ACC112 (cell line): ENCODE results near the gene TRIO.

ENCODE experiments used
- H2AFZ ChIP-seq: fragments of 200-600 bp; sonication (generic); one replicate; pipeline ENCODE4 v1.6.0; 2017; ENCODE audit warnings: antibody characterized with exemption, low read length; ENCODE audit not compliant: unreplicated experiment
- H3K27ac ChIP-seq: fragments of 200-600 bp; sonication (generic); 2 replicates; pipeline ENCODE4 v1.5.1; 2014; ENCODE audit warnings: low read depth, mild to moderate bottlenecking, antibody characterized with exemption, low read length, moderate library complexity
- H3K27me3 ChIP-seq: fragments of 200-600 bp; sonication (generic); 2 replicates; pipeline ENCODE4 v1.6.1; 2014; ENCODE audit warnings: mild to moderate bottlenecking, antibody characterized with exemption, low read length, moderate library complexity, mixed read lengths; ENCODE audit not compliant: insufficient read depth
- H3K36me3 ChIP-seq: fragments of 200-600 bp; sonication (generic); 2 replicates; pipeline ENCODE4 v1.6.1; 2016; ENCODE audit warnings: mild to moderate bottlenecking, antibody characterized with exemption, low read length, moderate library complexity, mixed read lengths; ENCODE audit not compliant: insufficient read depth
- H3K4me1 ChIP-seq: fragments of 200-600 bp; sonication (generic); one replicate; pipeline ENCODE4 v1.6.1; 2016; ENCODE audit warnings: low read length, mixed read lengths; ENCODE audit not compliant: insufficient read depth, unreplicated experiment, control insufficient read depth
- H3K4me3 ChIP-seq: fragments of 200-600 bp; sonication (generic); 2 replicates; pipeline ENCODE4 v1.5.1; 2014; ENCODE audit warnings: mild to moderate bottlenecking, low read depth, low read length
- H3K79me2 ChIP-seq: fragments of 200-600 bp; sonication (generic); one replicate; pipeline ENCODE4 v1.6.0; 2016; ENCODE audit warnings: low read length; ENCODE audit not compliant: control insufficient read depth, unreplicated experiment, insufficient read depth

Gene TRIO

GRCh38 chr5:14123551-14123950, 19.6 kb upstream of the TRIO start:
- Histone ChIP-seq H3K36me3 (no peaks in the 10 kb centered on the region), H3K27me3 (no peaks in the 10 kb centered on the region), H3K4me3 (no peak overlapping the region), H3K27ac (no peak overlapping the region), H3K4me1 (no peaks in the 10 kb centered on the region), H3K79me2 (no peaks in the 10 kb centered on the region), H2AFZ (no peak overlapping the region)

- no peaks in the 10 kb centered on the region for H3K4me1 ChIP-seq
- H3K36me3 ChIP-seq = no peaks in the 10 kb centered on the region
- H3K27ac ChIP-seq = no peak overlapping the region
- no peaks in the 10 kb centered on the region for H3K27me3 ChIP-seq
- no peak overlapping the region for H3K4me3 ChIP-seq
- H2AFZ ChIP-seq = no peak overlapping the region
- H3K79me2 ChIP-seq = no peaks in the 10 kb centered on the region
Observed at GRCh38 chr5:14123974-14124482, 19.1 kb upstream of the TRIO start.

DNA sequence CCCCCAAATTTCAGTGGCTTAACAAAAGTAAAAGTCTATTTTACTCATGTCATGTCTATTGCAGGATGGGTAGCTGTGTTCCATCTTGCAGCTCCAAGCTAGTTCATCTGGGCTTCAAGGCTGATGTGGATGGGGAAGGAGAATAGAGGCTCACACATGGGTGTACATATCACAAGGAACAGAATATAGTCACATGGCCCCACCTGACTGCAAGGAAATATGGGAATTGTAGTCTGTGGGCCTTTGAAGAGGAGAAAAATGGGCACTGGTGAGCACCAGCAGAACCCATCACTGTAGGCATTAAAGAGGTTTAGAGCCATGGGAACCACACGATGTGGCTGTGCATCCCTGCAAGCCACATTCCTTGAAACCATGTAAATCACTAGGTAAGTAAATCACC, 17.9 kb upstream of the TRIO start:
- H3K4me1 ChIP-seq = no peaks in the 10 kb centered on the region
- no peak overlapping the region for H2AFZ ChIP-seq
- no peak overlapping the region for H3K27ac ChIP-seq
- H3K4me3 ChIP-seq = no peak overlapping the region
- H3K79me2 ChIP-seq = no peaks in the 10 kb centered on the region
- no peaks in the 10 kb centered on the region for H3K27me3 ChIP-seq
- no peaks in the 10 kb centered on the region for H3K36me3 ChIP-seq

GRCh38 chr5:14127587-14127986, 15.6 kb upstream of the TRIO start:
- Histone ChIP-seq H3K79me2 (no peaks in the 10 kb centered on the region), H3K27ac (no peak overlapping the region), H3K36me3 (no peaks in the 10 kb centered on the region), H3K4me1 (peaks cover 6% of the 10 kb centered on the region), H2AFZ (no peak overlapping the region), H3K27me3 (no peaks in the 10 kb centered on the region), H3K4me3 (no peak overlapping the region)

- no peaks in the 10 kb centered on the region for H3K36me3 ChIP-seq
- no peak overlapping the region for H2AFZ ChIP-seq
- peaks cover 6% of the 10 kb centered on the region for H3K4me1 ChIP-seq
- no peaks in the 10 kb centered on the region for H3K27me3 ChIP-seq
- H3K27ac ChIP-seq = no peak overlapping the region
- H3K79me2 ChIP-seq = no peaks in the 10 kb centered on the region
- no peak overlapping the region for H3K4me3 ChIP-seq
Observed at GRCh38 chr5:14128079-14128478, 15.1 kb upstream of the TRIO start.

DNA sequence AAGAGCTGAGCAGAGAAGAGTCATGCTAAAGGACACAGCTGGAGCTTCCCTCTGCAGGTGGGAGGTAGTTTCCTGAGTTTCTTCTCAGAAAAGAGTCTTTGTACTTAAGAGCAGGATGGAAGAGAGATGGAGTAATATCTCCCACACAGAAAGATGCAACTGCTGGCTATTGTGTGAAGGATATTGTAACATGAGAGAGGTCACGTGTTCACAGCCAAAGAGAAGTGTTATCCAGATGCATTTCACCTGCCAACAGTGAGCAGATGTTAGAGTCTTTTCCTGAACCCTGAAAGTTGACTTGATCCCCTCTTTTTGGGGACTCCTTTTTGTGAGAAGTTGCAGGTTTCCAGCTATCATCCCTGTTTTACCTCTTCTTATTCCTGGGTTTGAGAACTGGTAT, 14.0 kb upstream of the TRIO start:
- no peaks in the 10 kb centered on the region for H3K36me3 ChIP-seq
- peaks cover 6% of the 10 kb centered on the region for H3K4me1 ChIP-seq
- H2AFZ ChIP-seq = no peak overlapping the region
- no peak overlapping the region for H3K4me3 ChIP-seq
- H3K27me3 ChIP-seq = no peaks in the 10 kb centered on the region
- no peaks in the 10 kb centered on the region for H3K79me2 ChIP-seq
- no peak overlapping the region for H3K27ac ChIP-seq

GRCh38 chr5:14131855-14132503, 11.2 kb upstream of the TRIO start:
- H3K4me3 ChIP-seq = no peak overlapping the region
- no peaks in the 10 kb centered on the region for H3K27me3 ChIP-seq
- no peak overlapping the region for H2AFZ ChIP-seq
- H3K36me3 ChIP-seq = no peaks in the 10 kb centered on the region
- H3K27ac ChIP-seq = no peak overlapping the region
- H3K4me1 ChIP-seq = peaks cover 6% of the 10 kb centered on the region
- no peaks in the 10 kb centered on the region for H3K79me2 ChIP-seq

GRCh38 chr5:14133394-14133793, 9.7 kb upstream of the TRIO start:
- H3K36me3 ChIP-seq = no peaks in the 10 kb centered on the region
- H3K27me3 ChIP-seq = no peaks in the 10 kb centered on the region

GRCh38 chr5:14134083-14134482, 9.1 kb upstream of the TRIO start:
- Histone ChIP-seq H3K36me3 (no peaks in the 10 kb centered on the region), H3K79me2 (no peaks in the 10 kb centered on the region)

More at GRCh38 chr5:14133394-14133793, 9.7 kb upstream of the TRIO start:
- Histone ChIP-seq H3K4me1 (peaks cover 6% of the 10 kb centered on the region), H3K27ac (no peak overlapping the region), H2AFZ (no peak overlapping the region), H3K79me2 (no peaks in the 10 kb centered on the region), H3K4me3 (no peak overlapping the region)

DNA sequence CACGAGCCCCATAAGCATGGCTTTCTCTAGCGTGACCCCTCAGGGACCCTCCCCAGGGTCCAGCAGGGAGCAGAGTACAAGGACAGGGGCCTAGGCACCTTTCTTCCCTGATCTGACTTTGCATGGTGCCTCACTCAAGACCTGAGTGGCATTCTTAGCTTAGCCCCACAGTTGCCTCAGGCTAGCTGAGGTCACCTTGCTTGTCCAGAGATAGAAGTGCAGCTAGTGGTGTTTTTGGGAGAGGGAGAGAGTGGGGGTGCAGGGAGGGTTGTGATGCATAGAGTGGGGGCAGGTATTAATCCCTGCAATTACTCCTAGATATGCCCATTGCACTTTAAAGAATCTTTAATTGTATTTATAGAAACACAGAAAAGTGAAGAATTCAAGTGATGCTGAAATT, 8.4 kb upstream of the TRIO start:
- Histone ChIP-seq H3K27me3 (no peaks in the 10 kb centered on the region), H3K4me3 (no peak overlapping the region), H3K27ac (no peak overlapping the region), H2AFZ (no peak overlapping the region), H3K4me1 (peaks cover 6% of the 10 kb centered on the region), H3K79me2 (no peaks in the 10 kb centered on the region), H3K36me3 (no peaks in the 10 kb centered on the region)

More at GRCh38 chr5:14134083-14134482, 9.1 kb upstream of the TRIO start:
- Histone ChIP-seq H3K27ac (no peak overlapping the region), H2AFZ (no peak overlapping the region), H3K27me3 (no peaks in the 10 kb centered on the region), H3K4me3 (no peak overlapping the region), H3K4me1 (peaks cover 6% of the 10 kb centered on the region)

- Histone ChIP-seq H3K4me1 (peaks cover 6% of the 10 kb centered on the region), H3K36me3 (no peaks in the 10 kb centered on the region), H3K27me3 (no peaks in the 10 kb centered on the region), H3K27ac (no peak overlapping the region), H3K79me2 (no peaks in the 10 kb centered on the region), H3K4me3 (no peak overlapping the region), H2AFZ (no peak overlapping the region)
Observed at GRCh38 chr5:14135621-14136020, 7.5 kb upstream of the TRIO start.
